ENCODE results near the gene TNNC2. TPM values are rescaled to one million over a fixed set of nuclear protein-coding genes. Genes with fewer than 3 reads are reported as not detected.
A peak's percentile ranks its signal among the peaks of the same experiment; 100 is the strongest.
"Not testable (repeated sequence)": the region's sequence is repeated elsewhere in the genome, so short reads cannot be mapped to it uniquely, and the experiment has no call there.

Gene TNNC2
- total RNA-seq, 1 experiment from 2014 or later: not detected

- intact Hi-C loops (cut with micrococcal nuclease; ENCODE audit: unreplicated experiment): no loop called here
- Histone ChIP-seq H3K27me3 (replicated peaks; ENCODE audit: insufficient read depth, low read depth, low read length, poor library complexity) (no peaks in the 10 kb centered on the region), H3K9me3 (ENCODE audit: low read depth, low read length, poor library complexity, severe bottlenecking) (no peaks in the 10 kb centered on the region), H3K4me3 (ENCODE audit: low read depth, low read length, poor library complexity, severe bottlenecking) (peak overlapping the region; percentile 68), H3K4me1 (ENCODE audit: insufficient read depth, low read length, poor library complexity, severe bottlenecking) (peaks cover 8% of the 10 kb centered on the region), H3K36me3 (ENCODE audit: insufficient read depth, low read length, poor library complexity, severe bottlenecking) (no peaks in the 10 kb centered on the region), H3K27ac (ENCODE audit: low read depth, low read length, poor library complexity, severe bottlenecking) (peak overlapping the region; percentile 78)
- POLR2A ChIA-PET (ENCODE audit: low non-redundant PET): interaction anchor here (0.7 kb wide), 2 partner anchors 34 to 127 kb away, joined by 4 to 8 read pairs; no protein-coding TSS in a partner anchor
- DNase-seq (ENCODE audit: low spot score): peak; percentile 65
- CTCF ChIA-PET: no interaction called here
- no peak for TF ChIP-seq CTCF (conservative IDR thresholded peaks at IDR 0.05; ENCODE audit: low read depth, low read length)
- TF ChIP-seq EZH2 (IDR thresholded peaks at IDR 0.05; ENCODE audit: borderline replicate concordance, low read depth, low read length, poor library complexity, severe bottlenecking): no peak
- BruUV-seq (replicated peaks): no TSS peak
Measured at GRCh38 chr20:45833883-45834796, 7.0 kb upstream of the TNNC2 start.

GRCh38 chr20:45833030-45833882, 6.1 kb upstream of the TNNC2 start, which contains the start of gene SNX21:
SNX21 (plus strand) TSS chr20:45833799; CDS start chr20:45833920, 121 bp downstream.
- ChIA-PET POLR2A (ENCODE audit: low non-redundant PET) (interaction anchor here (0.7 kb wide), 1 partner anchor 128 kb away, joined by 8 read pairs; no protein-coding TSS in a partner anchor), CTCF (no interaction called here)
- intact Hi-C loops (cut with micrococcal nuclease; ENCODE audit: unreplicated experiment): no loop called here
- peak; percentile 67 for DNase-seq (ENCODE audit: low spot score)
- H3K9me3 ChIP-seq (ENCODE audit: low read depth, low read length, poor library complexity, severe bottlenecking): no peaks in the 10 kb centered on the region
- BruUV-seq (replicated peaks): no TSS peak
- H3K27me3 ChIP-seq (replicated peaks; ENCODE audit: insufficient read depth, low read depth, low read length, poor library complexity): no peaks in the 10 kb centered on the region
- H3K4me1 ChIP-seq (ENCODE audit: insufficient read depth, low read length, poor library complexity, severe bottlenecking): peaks cover 8% of the 10 kb centered on the region
- H3K27ac ChIP-seq (ENCODE audit: low read depth, low read length, poor library complexity, severe bottlenecking): peak within 1 kb of the TSS; percentile 78
- TF ChIP-seq CTCF (conservative IDR thresholded peaks at IDR 0.05; ENCODE audit: low read depth, low read length) (no peak), EZH2 (IDR thresholded peaks at IDR 0.05; ENCODE audit: borderline replicate concordance, low read depth, low read length, poor library complexity, severe bottlenecking) (no peak)
- no peaks in the 10 kb centered on the region for H3K36me3 ChIP-seq (ENCODE audit: insufficient read depth, low read length, poor library complexity, severe bottlenecking)
- H3K4me3 ChIP-seq (ENCODE audit: low read depth, low read length, poor library complexity, severe bottlenecking): peak within 1 kb of the TSS; percentile 68

- ChIA-PET CTCF (no interaction called here), POLR2A (ENCODE audit: low non-redundant PET) (no interaction called here)
- TF ChIP-seq EZH2 (IDR thresholded peaks at IDR 0.05; ENCODE audit: borderline replicate concordance, low read depth, low read length, poor library complexity, severe bottlenecking): no peak
- no peak for TF ChIP-seq CTCF (conservative IDR thresholded peaks at IDR 0.05; ENCODE audit: low read depth, low read length)
- no peak for DNase-seq (ENCODE audit: low spot score)
- Histone ChIP-seq H3K27me3 (replicated peaks; ENCODE audit: insufficient read depth, low read depth, low read length, poor library complexity) (no peaks in the 10 kb centered on the region), H3K4me3 (ENCODE audit: low read depth, low read length, poor library complexity, severe bottlenecking) (no peak overlapping the region), H3K9me3 (ENCODE audit: low read depth, low read length, poor library complexity, severe bottlenecking) (no peaks in the 10 kb centered on the region), H3K36me3 (ENCODE audit: insufficient read depth, low read length, poor library complexity, severe bottlenecking) (no peaks in the 10 kb centered on the region), H3K4me1 (ENCODE audit: insufficient read depth, low read length, poor library complexity, severe bottlenecking) (peaks cover 8% of the 10 kb centered on the region), H3K27ac (ENCODE audit: low read depth, low read length, poor library complexity, severe bottlenecking) (no peak overlapping the region)
- no TSS peak for BruUV-seq (replicated peaks)
- intact Hi-C loops (cut with micrococcal nuclease; ENCODE audit: unreplicated experiment): no loop called here
Measured at GRCh38 chr20:45832619-45833018, 5.5 kb upstream of the TNNC2 start.

- H3K4me3 ChIP-seq (ENCODE audit: low read depth, low read length, poor library complexity, severe bottlenecking); H3K9me3 ChIP-seq (ENCODE audit: low read depth, low read length, poor library complexity, severe bottlenecking); CTCF ChIA-PET; BruUV-seq (replicated peaks); DNase-seq (ENCODE audit: low spot score); H3K27ac ChIP-seq (ENCODE audit: low read depth, low read length, poor library complexity, severe bottlenecking); H3K4me1 ChIP-seq (ENCODE audit: insufficient read depth, low read length, poor library complexity, severe bottlenecking); H3K36me3 ChIP-seq (ENCODE audit: insufficient read depth, low read length, poor library complexity, severe bottlenecking); intact Hi-C loops (cut with micrococcal nuclease; ENCODE audit: unreplicated experiment); H3K27me3 ChIP-seq (replicated peaks; ENCODE audit: insufficient read depth, low read depth, low read length, poor library complexity): not testable (repeated sequence)
- POLR2A ChIA-PET (ENCODE audit: low non-redundant PET): interaction anchor here (0.7 kb wide), 1 partner anchor 9 kb away, joined by 4 read pairs; no protein-coding TSS in a partner anchor
Measured at GRCh38 chr20:45829673-45830106, 2.6 kb upstream of the TNNC2 start.

Measured in A673 (cell line).